K562 (cell line): Measurements from ENCODE around the gene EBNA1BP2. TPM values are rescaled to one million over a fixed set of nuclear protein-coding genes. Genes with fewer than 3 reads are reported as not detected.

ENCODE experiments used
- FOXK1 ChIP-seq: sonication (generic); formaldehyde crosslinking; IDR thresholded peaks from 2 replicates; pipeline ENCODE4 v1.8.0; 2022; ENCODE audit warnings: missing genetic modification reagents, mild to moderate bottlenecking, borderline replicate concordance
- GTF2E2 ChIP-seq: fragments of 200-800 bp; sonication (Bioruptor generic); IDR thresholded peaks from 2 replicates; pipeline ENCODE4 v1.6.1; 2016; ENCODE audit warnings: missing genetic modification characterization, missing compliant biosample characterization
- LCOR ChIP-seq: sonication (generic); formaldehyde crosslinking; IDR thresholded peaks from 2 replicates; pipeline ENCODE4 v1.8.0; 2022; ENCODE audit warnings: mild to moderate bottlenecking, missing genetic modification reagents
- MECOM ChIP-seq: fragments of 250-450 bp; sonication (Bioruptor Pico); IDR thresholded peaks from 2 replicates; pipeline ENCODE4 v1.8.0; 2022; ENCODE audit warnings: inconsistent platforms
- MYNN ChIP-seq, 2 experiments: sonication (generic); formaldehyde crosslinking in 1 of 2; IDR thresholded peaks; 2 replicates each; pipeline versions ENCODE4 v1.5.0 to v1.6.1; 2016 to 2020; ENCODE audit warnings: antibody characterized with exemption in 1 of 2, missing genetic modification reagents in 1 of 2
- RB1 ChIP-seq: fragments of 450-650 bp; IDR thresholded peaks from 2 replicates; pipeline ENCODE4 v1.6.1; 2017; ENCODE audit warnings: low read depth, mild to moderate bottlenecking
- SMARCB1 ChIP-seq: IDR thresholded peaks from 2 replicates; pipeline ENCODE4 v1.6.1; 2011; ENCODE audit warnings: improper control_type of control experiment, low read depth; ENCODE audit not compliant: insufficient read length
- ZNF23 ChIP-seq: fragments of 250-450 bp; sonication (Bioruptor Pico); IDR thresholded peaks from 2 replicates; pipeline ENCODE4 v1.4.0; 2020; ENCODE audit warnings: mild to moderate bottlenecking
- ZNF232 ChIP-seq: sonication (generic); formaldehyde crosslinking; IDR thresholded peaks from 2 replicates; pipeline ENCODE4 v1.8.0; 2022; ENCODE audit warnings: mild to moderate bottlenecking, missing genetic modification reagents
- polyA plus RNA-seq, 8 experiments: library from polyadenylated mRNA; depleted of rRNA in 4 of 8; stranded (reverse) in 5 of 8; unstranded in 3 of 8; fragments of >200 nt; fragmentation: Nextera tagmentation in 2 of 8; fragmentation: Illumina TruSeq in 1 of 8; extraction: Ambion mirVana in 2 of 8; extraction: Trizol in 1 of 8; gene quantifications; 2 replicates each; pipeline versions ENCODE4 v1.2.1 to v1.2.3, GENCODE V29; 2011 to 2014; ENCODE audit warnings: inconsistent platforms in 1 of 8, missing spikeins in 1 of 8
- total RNA-seq, 7 experiments: library from RNA; depleted of rRNA in 6 of 7; stranded (reverse); fragments of >200 nt in 6 of 7; fragmentation: Illumina TruSeq in 2 of 7; extraction: Trizol in 2 of 7; gene quantifications; 2 replicates each; pipeline versions ENCODE4 v1.2.1 to v1.2.3, GENCODE V29; 2011 to 2021; ENCODE audit warnings: low replicate concordance in 1 of 7
- TF ChIP-seq, protein P1 (sequence below): sonication (generic); formaldehyde crosslinking; IDR thresholded peaks from 2 replicates; pipeline ENCODE4 v1.8.0; 2023; ENCODE audit warnings: mild to moderate bottlenecking, missing genetic modification reagents
- TF ChIP-seq, protein P2 (sequence below): fragments of 450-650 bp; IDR thresholded peaks from 2 replicates; pipeline ENCODE4 v1.6.1; 2018; ENCODE audit not compliant: partially characterized antibody
- TF ChIP-seq, protein P3 (sequence below), 2 experiments: fragments of 450-650 bp in 1 of 2; sonication (generic) in 1 of 2; formaldehyde crosslinking in 1 of 2; IDR thresholded peaks in 1 of 2; conservative IDR thresholded peaks in 1 of 2; 2 replicates each; pipeline versions ENCODE4 v1.6.1 to v1.8.1; 2016 to 2023; ENCODE audit warnings: mild to moderate bottlenecking in 2 of 2, moderate library complexity in 2 of 2, inconsistent platforms in 1 of 2, missing genetic modification reagents in 1 of 2
- TF ChIP-seq, protein P4 (sequence below): sonication (generic); formaldehyde crosslinking; IDR thresholded peaks from 2 replicates; pipeline ENCODE4 v1.8.0; 2022; ENCODE audit warnings: missing genetic modification reagents, mild to moderate bottlenecking, moderate library complexity, borderline replicate concordance
- TF ChIP-seq, protein P5 (sequence below): sonication (generic); formaldehyde crosslinking; IDR thresholded peaks from 2 replicates; pipeline ENCODE4 v1.8.0; 2023; ENCODE audit warnings: missing genetic modification reagents, mild to moderate bottlenecking, borderline replicate concordance

EBNA1BP2 gene
- total and polyA plus RNA-seq, 9 of the 15 experiments (the other 6 are each of a cell fraction or from before 2014, with no cell fraction given) = 95.2 to 349 (median 249) TPM

- TF ChIP-seq, protein P1, sequence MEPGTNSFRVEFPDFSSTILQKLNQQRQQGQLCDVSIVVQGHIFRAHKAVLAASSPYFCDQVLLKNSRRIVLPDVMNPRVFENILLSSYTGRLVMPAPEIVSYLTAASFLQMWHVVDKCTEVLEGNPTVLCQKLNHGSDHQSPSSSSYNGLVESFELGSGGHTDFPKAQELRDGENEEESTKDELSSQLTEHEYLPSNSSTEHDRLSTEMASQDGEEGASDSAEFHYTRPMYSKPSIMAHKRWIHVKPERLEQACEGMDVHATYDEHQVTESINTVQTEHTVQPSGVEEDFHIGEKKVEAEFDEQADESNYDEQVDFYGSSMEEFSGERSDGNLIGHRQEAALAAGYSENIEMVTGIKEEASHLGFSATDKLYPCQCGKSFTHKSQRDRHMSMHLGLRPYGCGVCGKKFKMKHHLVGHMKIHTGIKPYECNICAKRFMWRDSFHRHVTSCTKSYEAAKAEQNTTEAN (CRISPR knock-in tag) = peak; percentile 88
- TF ChIP-seq ZNF23 (CRISPR knock-in tag) (no peak), LCOR (CRISPR knock-in tag) (peak; percentile 85), FOXK1 (peak; percentile 59; the same call in 1 of the 2 replicates), SMARCB1 (no peak), ZNF232 (CRISPR knock-in tag) (peak; percentile 88), RB1 (peak; percentile 18; the same call in 1 of the 2 replicates), MYNN (IDR thresholded peaks at IDR 0.05) (0 out of 2 replicates have a peak, but pooled peaks have one; percentile 6), MYNN (CRISPR knock-in tag; IDR thresholded peaks at IDR 0.05) (no peak), GTF2E2 (tag) (peak; percentile 13; the same call in 1 of the 2 replicates), MECOM (CRISPR knock-in tag) (no peak)
- TF ChIP-seq, protein P2, sequence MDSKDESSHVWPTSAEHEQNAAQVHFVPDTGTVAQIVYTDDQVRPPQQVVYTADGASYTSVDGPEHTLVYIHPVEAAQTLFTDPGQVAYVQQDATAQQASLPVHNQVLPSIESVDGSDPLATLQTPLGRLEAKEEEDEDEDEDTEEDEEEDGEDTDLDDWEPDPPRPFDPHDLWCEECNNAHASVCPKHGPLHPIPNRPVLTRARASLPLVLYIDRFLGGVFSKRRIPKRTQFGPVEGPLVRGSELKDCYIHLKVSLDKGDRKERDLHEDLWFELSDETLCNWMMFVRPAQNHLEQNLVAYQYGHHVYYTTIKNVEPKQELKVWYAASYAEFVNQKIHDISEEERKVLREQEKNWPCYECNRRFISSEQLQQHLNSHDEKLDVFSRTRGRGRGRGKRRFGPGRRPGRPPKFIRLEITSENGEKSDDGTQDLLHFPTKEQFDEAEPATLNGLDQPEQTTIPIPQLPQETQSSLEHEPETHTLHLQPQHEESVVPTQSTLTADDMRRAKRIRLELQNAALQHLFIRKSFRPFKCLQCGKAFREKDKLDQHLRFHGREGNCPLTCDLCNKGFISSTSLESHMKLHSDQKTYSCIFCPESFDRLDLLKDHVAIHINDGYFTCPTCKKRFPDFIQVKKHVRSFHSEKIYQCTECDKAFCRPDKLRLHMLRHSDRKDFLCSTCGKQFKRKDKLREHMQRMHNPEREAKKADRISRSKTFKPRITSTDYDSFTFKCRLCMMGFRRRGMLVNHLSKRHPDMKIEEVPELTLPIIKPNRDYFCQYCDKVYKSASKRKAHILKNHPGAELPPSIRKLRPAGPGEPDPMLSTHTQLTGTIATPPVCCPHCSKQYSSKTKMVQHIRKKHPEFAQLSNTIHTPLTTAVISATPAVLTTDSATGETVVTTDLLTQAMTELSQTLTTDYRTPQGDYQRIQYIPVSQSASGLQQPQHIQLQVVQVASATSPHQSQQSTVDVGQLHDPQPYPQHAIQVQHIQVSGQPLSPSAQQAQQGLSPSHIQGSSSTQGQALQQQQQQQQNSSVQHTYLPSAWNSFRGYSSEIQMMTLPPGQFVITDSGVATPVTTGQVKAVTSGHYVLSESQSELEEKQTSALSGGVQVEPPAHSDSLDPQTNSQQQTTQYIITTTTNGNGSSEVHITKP = peak; percentile 89
- TF ChIP-seq, protein P3, sequence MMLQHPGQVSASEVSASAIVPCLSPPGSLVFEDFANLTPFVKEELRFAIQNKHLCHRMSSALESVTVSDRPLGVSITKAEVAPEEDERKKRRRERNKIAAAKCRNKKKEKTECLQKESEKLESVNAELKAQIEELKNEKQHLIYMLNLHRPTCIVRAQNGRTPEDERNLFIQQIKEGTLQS (IDR thresholded peaks at IDR 0.05) = no peak
- TF ChIP-seq, protein P3 (CRISPR knock-in tag; conservative IDR thresholded peaks at IDR 0.05) = peak; percentile 77; the same call in 1 of the 2 replicates
- TF ChIP-seq, protein P4, sequence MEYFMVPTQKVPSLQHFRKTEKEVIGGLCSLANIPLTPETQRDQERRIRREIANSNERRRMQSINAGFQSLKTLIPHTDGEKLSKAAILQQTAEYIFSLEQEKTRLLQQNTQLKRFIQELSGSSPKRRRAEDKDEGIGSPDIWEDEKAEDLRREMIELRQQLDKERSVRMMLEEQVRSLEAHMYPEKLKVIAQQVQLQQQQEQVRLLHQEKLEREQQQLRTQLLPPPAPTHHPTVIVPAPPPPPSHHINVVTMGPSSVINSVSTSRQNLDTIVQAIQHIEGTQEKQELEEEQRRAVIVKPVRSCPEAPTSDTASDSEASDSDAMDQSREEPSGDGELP = peak; percentile 19; the same call in 1 of the 2 replicates
- TF ChIP-seq, protein P5, sequence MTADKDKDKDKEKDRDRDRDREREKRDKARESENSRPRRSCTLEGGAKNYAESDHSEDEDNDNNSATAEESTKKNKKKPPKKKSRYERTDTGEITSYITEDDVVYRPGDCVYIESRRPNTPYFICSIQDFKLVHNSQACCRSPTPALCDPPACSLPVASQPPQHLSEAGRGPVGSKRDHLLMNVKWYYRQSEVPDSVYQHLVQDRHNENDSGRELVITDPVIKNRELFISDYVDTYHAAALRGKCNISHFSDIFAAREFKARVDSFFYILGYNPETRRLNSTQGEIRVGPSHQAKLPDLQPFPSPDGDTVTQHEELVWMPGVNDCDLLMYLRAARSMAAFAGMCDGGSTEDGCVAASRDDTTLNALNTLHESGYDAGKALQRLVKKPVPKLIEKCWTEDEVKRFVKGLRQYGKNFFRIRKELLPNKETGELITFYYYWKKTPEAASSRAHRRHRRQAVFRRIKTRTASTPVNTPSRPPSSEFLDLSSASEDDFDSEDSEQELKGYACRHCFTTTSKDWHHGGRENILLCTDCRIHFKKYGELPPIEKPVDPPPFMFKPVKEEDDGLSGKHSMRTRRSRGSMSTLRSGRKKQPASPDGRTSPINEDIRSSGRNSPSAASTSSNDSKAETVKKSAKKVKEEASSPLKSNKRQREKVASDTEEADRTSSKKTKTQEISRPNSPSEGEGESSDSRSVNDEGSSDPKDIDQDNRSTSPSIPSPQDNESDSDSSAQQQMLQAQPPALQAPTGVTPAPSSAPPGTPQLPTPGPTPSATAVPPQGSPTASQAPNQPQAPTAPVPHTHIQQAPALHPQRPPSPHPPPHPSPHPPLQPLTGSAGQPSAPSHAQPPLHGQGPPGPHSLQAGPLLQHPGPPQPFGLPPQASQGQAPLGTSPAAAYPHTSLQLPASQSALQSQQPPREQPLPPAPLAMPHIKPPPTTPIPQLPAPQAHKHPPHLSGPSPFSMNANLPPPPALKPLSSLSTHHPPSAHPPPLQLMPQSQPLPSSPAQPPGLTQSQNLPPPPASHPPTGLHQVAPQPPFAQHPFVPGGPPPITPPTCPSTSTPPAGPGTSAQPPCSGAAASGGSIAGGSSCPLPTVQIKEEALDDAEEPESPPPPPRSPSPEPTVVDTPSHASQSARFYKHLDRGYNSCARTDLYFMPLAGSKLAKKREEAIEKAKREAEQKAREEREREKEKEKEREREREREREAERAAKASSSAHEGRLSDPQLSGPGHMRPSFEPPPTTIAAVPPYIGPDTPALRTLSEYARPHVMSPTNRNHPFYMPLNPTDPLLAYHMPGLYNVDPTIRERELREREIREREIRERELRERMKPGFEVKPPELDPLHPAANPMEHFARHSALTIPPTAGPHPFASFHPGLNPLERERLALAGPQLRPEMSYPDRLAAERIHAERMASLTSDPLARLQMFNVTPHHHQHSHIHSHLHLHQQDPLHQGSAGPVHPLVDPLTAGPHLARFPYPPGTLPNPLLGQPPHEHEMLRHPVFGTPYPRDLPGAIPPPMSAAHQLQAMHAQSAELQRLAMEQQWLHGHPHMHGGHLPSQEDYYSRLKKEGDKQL (CRISPR knock-in tag) = no peak
Measured at GRCh38 chr1:43172527-43172972, 460 bp upstream of the EBNA1BP2 start (continued).
